GM13977 (cell line): Measurements from ENCODE around the gene KLRF2.
"Not testable (repeated sequence)": the region's sequence is repeated elsewhere in the genome, so short reads cannot be mapped to it uniquely, and the experiment has no call there.

Source experiments
- DNase-seq: peaks from one replicate; pipeline ENCODE4 v3.0.0; 2012; ENCODE audit warnings: low spot score
- in situ Hi-C: fragments of 300-500 bp; cut with MboI; formaldehyde crosslinking; loops from one replicate; pipeline ENCODE4 v1.12.0; 2022; ENCODE audit warnings: low sequenced_read_pairs, low pct_unique_long_range_greater_than_20kb, mixed read lengths, inconsistent platforms; ENCODE audit not compliant: unreplicated experiment
- TF ChIP-seq, protein P1 (sequence below): IDR thresholded peaks from 2 replicates; pipeline ENCODE4 v1.5.1; 2012; ENCODE audit warnings: mild to moderate bottlenecking, control low read depth; ENCODE audit not compliant: insufficient read depth; ENCODE audit errors: extremely low read depth, missing control alignments

Gene KLRF2

DNA sequence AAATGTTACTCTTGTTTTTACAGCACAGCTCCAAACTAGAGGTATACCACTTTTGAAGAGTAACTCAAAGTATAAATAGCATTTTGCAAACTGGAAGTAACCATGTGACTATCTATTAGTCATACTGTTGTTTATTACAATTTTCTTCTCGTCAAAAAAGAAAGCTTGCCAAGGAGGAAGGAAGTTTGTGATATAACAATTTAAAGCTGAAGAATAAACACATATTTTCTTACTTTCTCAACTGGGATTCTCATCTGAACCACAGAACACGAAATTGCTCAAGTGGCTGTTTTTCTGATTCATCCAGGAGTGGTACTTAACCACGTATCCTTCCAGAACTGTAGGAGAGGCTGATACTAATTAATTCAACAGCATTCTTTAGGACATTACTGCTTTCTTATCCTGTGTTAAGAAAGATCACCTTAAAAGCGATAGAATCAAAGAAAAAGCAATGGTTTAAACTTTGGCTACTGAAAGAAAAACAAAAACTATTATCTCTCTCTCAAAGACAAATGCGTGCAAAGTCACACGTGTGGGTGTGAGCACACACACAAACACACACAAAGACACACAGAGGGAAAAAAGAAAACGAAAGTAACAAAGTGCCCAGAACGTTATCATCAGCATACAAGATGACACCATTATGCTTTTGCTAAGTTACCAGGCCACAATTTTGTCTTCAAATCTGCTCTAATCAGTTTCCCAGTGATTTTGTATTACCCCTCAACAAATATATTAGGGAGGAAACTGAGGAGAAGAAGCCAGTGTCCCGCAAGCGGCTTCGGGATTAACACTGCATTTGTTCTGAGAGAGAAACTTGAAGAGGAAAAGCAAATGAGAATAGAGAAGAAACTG lies 11.8 kb upstream of the KLRF2 start, which contains the start of gene CLEC2B:
Gene CLEC2B (minus strand): TSS at position 48 of the 855 bp plus-strand sequence.
- TF ChIP-seq, protein P1, sequence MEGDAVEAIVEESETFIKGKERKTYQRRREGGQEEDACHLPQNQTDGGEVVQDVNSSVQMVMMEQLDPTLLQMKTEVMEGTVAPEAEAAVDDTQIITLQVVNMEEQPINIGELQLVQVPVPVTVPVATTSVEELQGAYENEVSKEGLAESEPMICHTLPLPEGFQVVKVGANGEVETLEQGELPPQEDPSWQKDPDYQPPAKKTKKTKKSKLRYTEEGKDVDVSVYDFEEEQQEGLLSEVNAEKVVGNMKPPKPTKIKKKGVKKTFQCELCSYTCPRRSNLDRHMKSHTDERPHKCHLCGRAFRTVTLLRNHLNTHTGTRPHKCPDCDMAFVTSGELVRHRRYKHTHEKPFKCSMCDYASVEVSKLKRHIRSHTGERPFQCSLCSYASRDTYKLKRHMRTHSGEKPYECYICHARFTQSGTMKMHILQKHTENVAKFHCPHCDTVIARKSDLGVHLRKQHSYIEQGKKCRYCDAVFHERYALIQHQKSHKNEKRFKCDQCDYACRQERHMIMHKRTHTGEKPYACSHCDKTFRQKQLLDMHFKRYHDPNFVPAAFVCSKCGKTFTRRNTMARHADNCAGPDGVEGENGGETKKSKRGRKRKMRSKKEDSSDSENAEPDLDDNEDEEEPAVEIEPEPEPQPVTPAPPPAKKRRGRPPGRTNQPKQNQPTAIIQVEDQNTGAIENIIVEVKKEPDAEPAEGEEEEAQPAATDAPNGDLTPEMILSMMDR, result no peak
- DNase-seq, result no peak
- in situ Hi-C loops, result no loop called here

DNA sequence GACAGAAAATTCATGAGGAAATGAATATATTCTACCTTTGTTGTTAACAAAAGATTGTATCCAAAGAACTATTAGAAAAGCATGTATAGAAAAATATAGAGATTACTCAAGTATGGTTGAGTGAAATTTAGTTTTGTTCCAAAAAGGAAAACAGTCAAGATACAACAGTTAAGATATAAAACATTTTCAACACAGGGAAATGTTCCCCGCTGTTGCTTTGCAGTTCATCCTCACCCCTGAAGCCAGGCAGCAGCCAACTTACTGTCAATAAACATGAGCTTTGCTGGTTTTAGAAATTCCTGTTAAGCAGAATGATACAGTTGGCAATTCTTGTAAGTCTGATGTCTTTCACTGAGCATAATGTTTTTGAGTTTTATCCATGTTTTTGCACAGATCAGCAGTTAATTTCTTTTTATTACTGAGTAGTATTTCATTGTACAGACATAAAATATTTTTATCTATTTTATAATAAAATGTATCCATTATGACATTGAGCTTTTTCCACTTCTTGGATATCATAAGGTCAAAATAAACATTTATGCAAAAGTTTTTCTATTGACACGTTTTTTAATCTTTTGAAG lies 10.9 kb upstream of the KLRF2 start:
- TF ChIP-seq, protein P1, result no peak
- no peak for DNase-seq
- in situ Hi-C loops, result no loop called here

DNA sequence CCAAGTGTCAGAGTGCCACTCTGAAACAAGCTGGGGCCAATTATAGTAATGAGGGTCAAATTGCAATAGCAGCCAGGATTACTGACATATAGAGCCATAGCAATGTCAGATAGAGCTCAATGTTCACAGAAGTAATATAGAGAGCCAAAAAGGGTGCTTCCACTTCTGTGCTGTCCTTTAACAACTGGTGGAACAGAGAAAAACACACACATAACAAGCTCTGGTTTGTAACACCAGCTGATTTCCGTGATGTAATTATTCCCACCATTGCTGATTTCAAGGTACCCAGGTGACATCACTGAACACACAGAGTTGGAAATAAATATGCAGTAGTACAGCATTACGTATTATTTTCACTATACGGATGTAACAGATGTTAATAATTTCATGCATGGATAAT lies 9.1 kb upstream of the KLRF2 start:
- no peak for DNase-seq
- TF ChIP-seq, protein P1, result no peak
- in situ Hi-C loops, result no loop called here

DNA sequence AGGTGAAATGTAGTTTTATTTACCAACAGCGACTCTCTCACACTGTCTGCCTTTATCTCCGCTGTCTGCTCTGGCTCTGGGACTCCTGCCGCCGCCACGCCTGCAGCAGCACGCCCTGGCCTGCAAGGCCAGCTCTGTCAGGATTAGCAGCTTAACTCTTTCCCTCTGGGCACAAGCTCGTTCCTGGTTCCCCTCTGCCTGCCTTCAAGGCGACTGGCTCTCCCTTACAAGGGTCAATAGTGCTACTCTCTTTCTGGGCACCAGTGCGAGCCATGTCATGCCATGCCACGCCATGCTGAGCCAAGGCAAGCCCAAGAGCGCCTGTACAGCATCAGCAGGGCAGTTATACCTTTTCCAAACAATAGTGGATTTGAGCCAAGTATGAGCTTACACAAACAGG lies 8.5 kb upstream of the KLRF2 start:
- TF ChIP-seq, protein P1, result no peak
- in situ Hi-C loops, result no loop called here

DNA sequence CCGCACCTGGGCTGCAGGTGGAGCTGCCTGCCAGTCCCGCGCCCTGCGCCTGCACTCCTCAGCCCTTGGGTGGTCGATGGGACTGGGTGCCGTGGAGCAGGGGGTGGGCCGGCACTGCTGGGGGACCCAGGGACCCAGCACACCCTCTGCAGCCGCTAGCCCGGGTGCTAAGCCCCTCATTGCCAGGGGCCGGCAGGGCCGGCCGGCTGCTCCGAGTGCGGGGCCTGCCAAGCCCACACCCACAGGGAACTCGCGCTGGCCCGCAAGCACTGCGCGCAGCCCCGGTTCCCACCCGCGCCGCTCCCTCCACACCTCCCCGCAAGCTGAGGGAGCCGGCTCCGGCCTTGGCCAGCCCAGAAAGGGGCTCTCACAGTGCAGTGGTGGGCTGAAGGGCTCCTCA lies 5.2 kb upstream of the KLRF2 start:
- in situ Hi-C loops, result not testable (repeated sequence)

More for the DNA sequence above, 8.5 kb upstream of the KLRF2 start:
- DNase-seq, result no peak

DNA sequence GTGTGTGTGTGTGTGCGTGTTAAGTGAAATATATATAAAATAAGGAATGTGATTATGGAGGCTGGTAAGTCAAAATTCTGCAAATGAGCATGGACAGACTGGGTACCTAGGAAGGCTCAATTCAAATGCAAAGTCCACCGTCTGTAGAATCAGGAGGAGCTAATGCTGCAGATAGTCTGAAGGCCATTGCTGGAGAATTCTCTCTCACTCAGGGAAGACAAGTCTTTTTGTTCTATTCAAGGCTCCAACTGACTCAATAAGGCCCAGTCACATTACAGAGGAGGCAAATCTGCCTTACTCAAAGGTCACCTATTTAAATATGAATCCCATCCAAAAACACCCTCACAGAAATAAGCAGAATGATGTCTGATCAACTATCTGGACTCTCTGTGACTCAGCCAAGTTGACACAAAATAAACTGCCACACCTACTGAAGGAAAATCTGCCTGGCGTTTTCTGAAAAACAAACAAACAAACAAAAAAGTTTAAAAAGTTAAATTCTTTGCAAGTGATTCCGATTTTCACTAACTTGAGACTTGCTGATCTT lies 684 bp upstream of the KLRF2 start:
- in situ Hi-C loops, result no loop called here
- DNase-seq, result no peak
- TF ChIP-seq, protein P1, result no peak

More for the DNA sequence above, 5.2 kb upstream of the KLRF2 start:
- not testable (repeated sequence) for DNase-seq

DNA sequence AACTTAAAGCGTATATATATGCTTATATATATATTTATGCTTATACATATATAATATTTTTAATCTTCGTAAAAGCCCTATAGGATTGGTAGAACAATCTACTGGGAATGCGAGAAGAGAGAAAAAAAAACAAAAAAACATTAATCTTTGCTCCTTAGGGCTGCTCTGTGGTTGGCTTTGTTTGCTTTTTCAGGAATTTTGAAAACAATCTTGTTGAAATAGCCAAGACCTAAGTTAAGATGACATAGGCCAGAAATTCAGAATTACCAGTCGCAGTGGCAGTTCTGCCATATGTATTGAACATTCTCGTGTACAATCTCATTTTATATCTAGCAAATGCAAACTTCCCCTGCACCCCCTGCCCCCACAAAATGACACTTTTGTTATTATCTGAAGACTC lies 699 bp downstream of the KLRF2 start:
- TF ChIP-seq, protein P1, result no peak
- no peak for DNase-seq
- in situ Hi-C loops, result no loop called here
